ENCODE data around the gene S100A10. TPM values are rescaled to one million over a fixed set of nuclear protein-coding genes. Genes with fewer than 3 reads are reported as not detected.

Gene S100A10
- total and polyA plus RNA-seq, 2 of the 4 experiments (the other 2 are of a cell fraction): 86.0 to 277 TPM

GRCh38 chr1:151960780-151961513 is 32.7 kb downstream of the S100A10 start:
- no peak for TF ChIP-seq CHD1 (IDR thresholded peaks at IDR 0.05; ENCODE audit: low read depth, low read length)
- no peak for TF ChIP-seq RAD21 (IDR thresholded peaks at IDR 0.05; ENCODE audit: low read length)
- TF ChIP-seq FOS (IDR thresholded peaks at IDR 0.05; ENCODE audit: low read depth, low read length): no peak
- TF ChIP-seq MAFK (IDR thresholded peaks at IDR 0.05; ENCODE audit: low read depth, low read length): no peak
- TF ChIP-seq POLR2A (IDR thresholded peaks at IDR 0.05; ENCODE audit: low read depth, low read length): no peak
- no peak for TF ChIP-seq MXI1 (IDR thresholded peaks at IDR 0.05; ENCODE audit: borderline replicate concordance, low read depth, low read length)
- TF ChIP-seq NFE2L2 (IDR thresholded peaks at IDR 0.05; ENCODE audit: low read depth, low read length): no peak
- no peak for TF ChIP-seq BHLHE40 (IDR thresholded peaks at IDR 0.05; ENCODE audit: low read depth, low read length)
- TF ChIP-seq SMC3 (IDR thresholded peaks at IDR 0.05; ENCODE audit: low read depth, low read length): no peak
- no peak for TF ChIP-seq ELK1 (IDR thresholded peaks at IDR 0.05; ENCODE audit: borderline replicate concordance, low read depth, low read length)
- TF ChIP-seq MAZ (IDR thresholded peaks at IDR 0.05; ENCODE audit: borderline replicate concordance, low read depth, low read length): no peak
- no peak for TF ChIP-seq CTCF (conservative IDR thresholded peaks at IDR 0.05; ENCODE audit: low read depth, low read length)
- no peak for TF ChIP-seq CEBPB (IDR thresholded peaks at IDR 0.05; ENCODE audit: low read depth, low read length)
- TF ChIP-seq RFX5 (IDR thresholded peaks at IDR 0.05; ENCODE audit: low read depth, low read length): no peak
- TF ChIP-seq USF2 (IDR thresholded peaks at IDR 0.05; ENCODE audit: low read depth, low read length): no peak
- no peak for TF ChIP-seq RCOR1 (IDR thresholded peaks at IDR 0.05; ENCODE audit: insufficient replicate concordance, low read length)
- in situ Hi-C loops (cut with MboI; ENCODE audit: low sequenced_read_pairs): no loop called here
- Histone ChIP-seq H3K14ac (replicated peaks; ENCODE audit: low read depth, low read length) (no peak overlapping the region), H3K79me1 (ENCODE audit: low read depth in 1 of 2, low read length in 2 of 2) (no peaks in the 10 kb centered on the region), H3K4me1 (ENCODE audit: control insufficient read depth, insufficient read depth, low read length) (no peaks in the 10 kb centered on the region), H2BK15ac (ENCODE audit: low read depth, low read length) (no peak overlapping the region), H3K27me3 (ENCODE audit: control insufficient read depth, insufficient read depth, low read length) (no peaks in the 10 kb centered on the region; the same call in 1 of the 2 replicates), H3K4me2 (ENCODE audit: low read depth, low read length) (no peak overlapping the region), H2AFZ (replicated peaks; ENCODE audit: low read length, poor library complexity) (no peak overlapping the region), H4K8ac (ENCODE audit: low read depth in 2 of 2, low read length in 2 of 2) (no peak overlapping the region), H2BK20ac (ENCODE audit: low read depth, low read length) (no peak overlapping the region), H2AK9ac (replicated peaks; ENCODE audit: low read depth, low read length, poor library complexity) (no peak overlapping the region), H3K23ac (ENCODE audit: low read depth, low read length) (no peak overlapping the region), H3K4ac (ENCODE audit: low read depth, low read length) (no peak overlapping the region), H2BK5ac (ENCODE audit: low read depth, low read length, poor library complexity, severe bottlenecking) (no peak overlapping the region), H3K4me3 (ENCODE audit: insufficient read depth, low read depth, low read length) (no peak overlapping the region), H4K5ac (ENCODE audit: low read depth, low read length) (no peak overlapping the region), H3K36me3 (ENCODE audit: control insufficient read depth, insufficient read depth, low read length) (no peaks in the 10 kb centered on the region), H2AK5ac (ENCODE audit: low read depth, low read length) (no peak overlapping the region), H2BK120ac (ENCODE audit: low read depth, low read length) (no peak overlapping the region), H4K20me1 (ENCODE audit: insufficient read depth, low read length) (no peaks in the 10 kb centered on the region), H3K56ac (ENCODE audit: extremely low read depth, insufficient read depth, low read length) (no peak overlapping the region), H3K9ac (ENCODE audit: low read depth, low read length) (no peak overlapping the region), H3K27ac (ENCODE audit: insufficient read depth, low read length) (no peak overlapping the region), H3K9me1 (ENCODE audit: insufficient read depth, low read length) (peaks cover 4% of the 10 kb centered on the region; the same call in 1 of the 2 replicates), H4K91ac (ENCODE audit: insufficient read depth, low read depth, low read length) (no peak overlapping the region), H3K9me3 (ENCODE audit: control insufficient read depth, insufficient read depth, low read length) (no peaks in the 10 kb centered on the region), H3K18ac (ENCODE audit: low read depth, low read length) (no peak overlapping the region)
- no CpG with 5 or more reads among the region's 2 CpGs for WGBS, 2 experiments (ENCODE audit: extremely low coverage in 2 of 2, insufficient read length in 1 of 2)
- ATAC-seq (ENCODE audit: low read depth): no peak
- BruUV-seq (replicated peaks): no TSS peak
- intact Hi-C loops (cut with micrococcal nuclease): no loop called here
- POLR2A ChIA-PET (ENCODE audit: unreplicated experiment): no interaction called here
- no peak for DNase-seq
- CTCF ChIA-PET: no interaction called here
- dilution Hi-C loops (cut with HindIII; ENCODE audit: low sequenced_read_pairs, unreplicated experiment): no loop called here

Data from IMR-90 (cell line).